PC-3 (cell line): Measurements from ENCODE around the gene CSNK1D.

Experiments
- EZH2 ChIP-seq: fragments of 300-600 bp; sonication (generic); IDR thresholded peaks from one replicate; pipeline ENCODE4 v1.6.1; 2017; ENCODE audit warnings: antibody characterized with exemption, mild to moderate bottlenecking, low read length; ENCODE audit not compliant: unreplicated experiment
- TF ChIP-seq, protein P1 (sequence below): fragments of 300-600 bp; sonication (generic); conservative IDR thresholded peaks from 2 replicates; pipeline ENCODE4 v1.5.1; 2017; ENCODE audit warnings: antibody characterized with exemption, low read depth, mild to moderate bottlenecking, low read length

DNA sequence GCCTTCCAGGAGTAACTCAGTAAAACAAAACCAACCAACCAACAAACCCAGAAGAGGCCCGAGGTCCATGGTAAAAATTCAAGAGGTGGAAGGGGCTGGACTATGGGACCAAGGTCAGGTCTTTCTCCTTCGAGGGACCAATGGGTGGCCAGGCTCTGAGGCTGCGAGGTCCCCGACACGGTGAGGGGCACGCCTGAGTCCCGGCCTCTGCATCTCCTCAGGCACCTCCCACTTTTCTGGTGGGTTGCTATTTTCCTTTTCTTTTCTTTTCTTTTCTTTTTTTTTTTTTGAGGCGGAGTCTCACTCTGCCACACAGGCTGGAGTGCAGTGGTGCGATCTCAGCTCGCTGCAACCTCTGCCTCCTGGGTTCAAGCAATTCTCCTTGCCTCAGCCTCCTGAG is 26.0 kb upstream of the CSNK1D start:
- no peak for TF ChIP-seq EZH2
- TF ChIP-seq, protein P1, sequence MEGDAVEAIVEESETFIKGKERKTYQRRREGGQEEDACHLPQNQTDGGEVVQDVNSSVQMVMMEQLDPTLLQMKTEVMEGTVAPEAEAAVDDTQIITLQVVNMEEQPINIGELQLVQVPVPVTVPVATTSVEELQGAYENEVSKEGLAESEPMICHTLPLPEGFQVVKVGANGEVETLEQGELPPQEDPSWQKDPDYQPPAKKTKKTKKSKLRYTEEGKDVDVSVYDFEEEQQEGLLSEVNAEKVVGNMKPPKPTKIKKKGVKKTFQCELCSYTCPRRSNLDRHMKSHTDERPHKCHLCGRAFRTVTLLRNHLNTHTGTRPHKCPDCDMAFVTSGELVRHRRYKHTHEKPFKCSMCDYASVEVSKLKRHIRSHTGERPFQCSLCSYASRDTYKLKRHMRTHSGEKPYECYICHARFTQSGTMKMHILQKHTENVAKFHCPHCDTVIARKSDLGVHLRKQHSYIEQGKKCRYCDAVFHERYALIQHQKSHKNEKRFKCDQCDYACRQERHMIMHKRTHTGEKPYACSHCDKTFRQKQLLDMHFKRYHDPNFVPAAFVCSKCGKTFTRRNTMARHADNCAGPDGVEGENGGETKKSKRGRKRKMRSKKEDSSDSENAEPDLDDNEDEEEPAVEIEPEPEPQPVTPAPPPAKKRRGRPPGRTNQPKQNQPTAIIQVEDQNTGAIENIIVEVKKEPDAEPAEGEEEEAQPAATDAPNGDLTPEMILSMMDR, result no peak
